CMK (cell line): ENCODE measurements around the gene ST3GAL6.
A peak's percentile ranks its signal among the peaks of the same experiment; 100 is the strongest.
"Not testable (repeated sequence)": the region's sequence is repeated elsewhere in the genome, so short reads cannot be mapped to it uniquely, and the experiment has no call there.

Experiments used
- DNase-seq: peaks from one replicate; pipeline ENCODE4 v3.0.0-alpha.2; 2010; ENCODE audit warnings: low read depth

ST3GAL6 gene

GRCh38 chr3:98805571-98805970 lies 42.4 kb downstream of the ST3GAL6 start:
- DNase-seq = no peak

DNA sequence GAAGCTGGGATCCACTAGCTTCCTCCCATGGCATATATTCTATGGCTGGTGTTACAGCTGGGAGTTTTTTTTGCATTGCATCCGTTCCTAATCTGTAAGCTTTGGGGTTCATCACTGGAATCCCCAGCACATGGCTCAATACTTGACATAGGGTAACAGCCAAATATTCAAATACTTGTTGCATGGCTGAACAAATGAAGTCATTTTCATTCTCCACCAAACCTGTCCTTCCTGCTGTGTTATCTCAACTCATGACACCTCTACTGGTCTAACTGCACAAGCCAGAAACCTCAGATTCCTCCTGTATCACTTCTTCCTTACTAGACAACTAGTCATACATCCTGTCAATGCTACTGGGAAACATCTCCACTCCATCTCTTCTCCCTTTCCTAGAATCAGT lies 43.4 kb downstream of the ST3GAL6 start:
- no peak for DNase-seq

- no peak for DNase-seq
Measured at GRCh38 chr3:98807011-98807410, 43.9 kb downstream of the ST3GAL6 start.

DNA sequence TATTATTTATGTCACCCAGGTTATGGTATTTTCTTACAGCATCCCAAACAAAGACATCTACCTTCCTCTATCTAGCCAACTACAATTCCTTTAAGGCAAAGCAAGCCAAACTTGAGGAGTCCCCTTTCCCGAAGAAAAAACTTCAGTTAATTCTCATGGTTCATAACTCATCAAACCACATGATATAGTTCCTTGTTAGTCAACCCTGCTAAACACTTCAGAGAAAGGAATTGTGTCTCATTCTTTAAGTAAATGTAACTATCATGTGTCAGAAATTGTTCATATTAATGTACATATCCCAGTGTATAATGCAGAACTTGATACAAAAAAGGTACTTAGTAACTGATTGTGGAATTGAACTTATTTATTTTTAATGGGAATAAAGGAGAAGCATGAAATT lies 44.4 kb downstream of the ST3GAL6 start:
- DNase-seq = no peak

GRCh38 chr3:98808071-98808470 lies 44.9 kb downstream of the ST3GAL6 start:
- DNase-seq = no peak

DNA sequence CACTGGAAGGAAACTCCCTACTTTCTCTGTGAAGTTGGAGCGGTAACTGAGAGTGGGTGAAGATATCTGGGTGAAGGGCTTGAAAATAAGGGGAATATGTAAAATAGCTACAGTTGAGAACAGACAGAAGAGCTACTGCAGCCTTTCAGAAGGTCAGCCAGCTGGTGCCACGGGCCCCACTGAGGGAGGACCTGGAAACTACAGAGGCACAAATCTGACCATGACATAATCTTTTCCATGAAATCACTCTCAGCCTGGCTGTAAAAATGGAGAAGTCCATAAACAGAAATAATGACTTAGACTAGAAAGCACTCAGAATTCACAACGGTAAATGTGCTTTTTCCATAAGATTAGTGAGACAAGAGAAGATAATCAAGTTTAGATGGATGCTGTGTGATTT lies 46.4 kb downstream of the ST3GAL6 start:
- DNase-seq = no peak

- DNase-seq = no peak
Measured at GRCh38 chr3:98811048-98811447, 47.9 kb downstream of the ST3GAL6 start.

GRCh38 chr3:98812851-98813374 lies 49.8 kb downstream of the ST3GAL6 start:
- no peak for DNase-seq

DNA sequence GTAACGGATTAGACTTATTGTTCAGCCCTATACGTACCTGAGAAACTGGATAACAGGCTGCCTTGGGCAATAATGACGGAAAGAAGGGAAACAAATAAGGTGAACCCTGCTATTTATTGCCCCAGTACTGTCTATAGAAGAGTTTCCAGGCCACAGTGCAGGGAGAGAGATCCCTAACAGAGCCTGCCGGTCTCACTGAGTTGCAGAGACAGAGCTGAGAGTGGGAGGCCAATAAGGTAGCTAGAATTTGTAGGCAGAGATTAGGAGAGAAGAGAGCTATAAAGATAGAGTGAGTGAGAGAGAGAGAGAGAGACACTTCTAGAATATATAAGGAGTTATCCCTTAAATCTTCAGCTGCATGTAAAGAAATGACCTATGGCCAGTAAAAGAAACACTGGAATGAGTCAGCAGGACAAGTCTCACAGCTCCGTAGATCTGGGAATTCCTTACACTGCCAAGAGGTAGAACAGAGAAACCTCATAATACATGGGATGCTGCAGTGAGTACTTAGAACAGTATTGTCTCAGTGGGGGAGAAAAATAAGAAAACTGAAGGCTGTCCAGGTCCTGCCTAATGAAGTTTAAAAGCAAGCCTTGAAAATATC lies 51.8 kb downstream of the ST3GAL6 start:
- no peak for DNase-seq

- DNase-seq = peak; percentile 22
Measured at GRCh38 chr3:98817547-98818041, 54.5 kb downstream of the ST3GAL6 start.

DNA sequence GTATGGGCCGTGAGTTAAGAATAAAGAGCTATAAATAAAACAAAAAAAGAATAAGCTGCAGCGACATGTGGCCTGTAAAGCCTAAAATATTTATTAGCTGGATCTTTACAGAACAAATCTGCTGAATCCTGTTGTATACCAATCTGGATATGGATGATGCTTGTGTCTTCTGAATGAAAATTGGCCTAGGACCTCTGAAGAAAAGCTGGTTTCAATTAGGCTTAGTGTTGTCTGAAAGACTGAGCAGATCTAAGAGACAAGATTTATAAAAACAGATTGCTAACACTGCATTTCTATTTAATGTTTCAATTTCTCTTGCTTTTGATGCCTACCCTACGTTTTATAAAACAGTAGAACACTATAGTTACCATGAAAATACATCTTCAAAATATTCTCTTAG lies 57.9 kb downstream of the ST3GAL6 start:
- no peak for DNase-seq

DNA sequence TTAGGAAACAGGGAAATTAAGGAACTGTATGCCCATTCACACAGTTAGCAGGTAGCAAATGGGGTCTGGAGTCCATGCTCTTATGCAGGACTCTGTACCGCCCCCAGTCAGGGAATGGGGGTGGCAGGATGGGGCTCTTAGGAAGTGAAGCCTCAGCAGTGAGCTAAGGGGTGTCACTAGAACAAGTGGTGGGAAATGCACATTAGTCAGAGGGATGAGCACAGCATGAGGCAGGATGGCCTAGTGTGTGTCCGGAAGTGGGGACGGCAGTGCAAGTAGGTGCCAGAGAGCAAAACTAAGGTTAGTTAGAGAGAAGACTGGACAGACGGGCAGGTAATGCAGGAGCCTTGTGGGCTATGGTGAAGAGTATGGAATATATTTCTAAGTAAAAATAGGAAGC lies 60.7 kb downstream of the ST3GAL6 start:
- no peak for DNase-seq

GRCh38 chr3:98824256-98824655 lies 61.1 kb downstream of the ST3GAL6 start:
- DNase-seq = no peak

GRCh38 chr3:98826126-98826525 lies 63.0 kb downstream of the ST3GAL6 start:
- DNase-seq = no peak

DNA sequence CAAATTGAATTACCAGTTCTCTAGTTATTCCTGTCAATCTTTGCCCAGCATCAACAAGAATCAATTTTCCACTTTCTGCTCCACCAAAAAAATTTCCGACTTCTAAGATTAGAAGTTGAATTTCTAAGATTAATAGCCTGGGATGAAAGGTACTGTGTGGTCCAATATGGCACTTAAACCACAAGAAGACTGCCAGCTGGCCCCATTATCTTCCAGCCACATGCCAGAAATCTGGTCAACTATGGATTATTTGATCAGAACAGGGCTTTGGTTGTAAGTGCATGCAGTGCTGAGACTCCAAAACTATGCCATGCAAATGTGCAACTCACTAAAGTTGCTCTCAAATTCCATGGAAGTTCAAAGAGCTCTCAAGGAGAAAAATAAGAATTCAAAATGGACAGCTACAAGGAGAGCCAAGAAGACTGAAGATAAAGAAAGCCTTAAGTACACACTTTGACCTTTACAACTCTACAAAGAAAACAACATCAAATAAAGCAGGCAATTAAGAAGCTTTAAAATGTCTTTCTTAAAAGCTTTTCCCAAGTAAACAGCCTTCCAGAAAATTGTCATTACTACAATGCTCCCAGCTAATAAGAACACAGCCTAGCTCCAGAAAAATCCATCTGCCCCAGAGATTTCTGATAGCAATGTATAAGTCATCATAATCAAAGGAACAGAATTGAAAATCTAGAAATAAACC lies 64.2 kb downstream of the ST3GAL6 start:
- DNase-seq = no peak

- no peak for DNase-seq
Measured at GRCh38 chr3:98829246-98829832, 66.2 kb downstream of the ST3GAL6 start.

DNA sequence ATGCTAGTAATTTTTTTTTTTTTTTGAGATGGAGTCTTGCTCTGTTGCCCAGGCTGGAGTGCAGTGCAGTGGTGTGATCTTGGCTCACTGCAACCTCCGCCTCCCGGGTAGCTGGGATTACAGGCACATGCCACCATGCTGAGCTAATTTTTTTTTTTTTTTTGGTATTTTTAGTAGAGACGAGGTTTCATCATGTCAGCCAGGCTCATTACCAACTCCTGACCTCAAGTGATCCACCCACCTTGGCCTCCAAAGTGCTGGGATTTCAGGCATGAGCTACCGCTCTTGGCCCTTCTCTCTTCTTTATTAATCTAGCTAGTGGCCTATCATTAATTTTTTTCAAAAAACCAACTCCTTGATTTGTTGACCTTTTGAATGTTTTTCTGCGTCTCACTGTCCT lies 67.9 kb downstream of the ST3GAL6 start:
- DNase-seq = not testable (repeated sequence)

GRCh38 chr3:98839846-98840245 lies 76.7 kb downstream of the ST3GAL6 start:
- no peak for DNase-seq

GRCh38 chr3:98843266-98843959 lies 80.3 kb downstream of the ST3GAL6 start:
- DNase-seq = no peak
